ENCODE data around the gene PTPRK. TPM values are rescaled to one million over a fixed set of nuclear protein-coding genes. Genes with fewer than 3 reads are reported as not detected.

Gene PTPRK
- total RNA-seq, 2 donors from 2014 or later, result 3.2 to 5.1 TPM

DNA sequence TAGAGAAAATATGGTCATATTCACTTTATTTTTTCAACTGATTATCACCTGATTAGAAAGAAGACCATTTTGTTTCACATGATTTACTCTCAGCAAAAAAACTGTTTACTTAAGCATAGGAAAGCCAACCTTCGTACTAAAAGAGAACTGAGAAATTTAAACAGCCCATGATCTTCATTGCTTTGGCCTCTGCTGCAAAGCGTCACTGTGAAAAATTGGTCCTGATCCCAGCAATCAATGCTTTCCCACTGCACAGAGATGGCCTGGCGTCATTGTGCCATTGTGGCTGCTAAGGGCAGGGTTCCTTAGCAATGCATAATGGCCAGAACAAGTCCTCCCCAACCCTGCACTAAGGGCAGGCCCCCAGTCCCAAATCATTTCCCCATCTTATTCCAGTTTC, 599.6 kb downstream of the PTPRK start:
- H3K9me3 Mint-ChIP-seq, result peaks cover 1 to 11% of the 10 kb centered on the region in 2 donors
- no peak overlapping the region for H3K27ac Mint-ChIP-seq
- DNase-seq (ENCODE audit: low spot score in 2 of 2), result no peak
- peaks cover 2 to 23% of the 10 kb centered on the region in 2 donors for H3K36me3 Mint-ChIP-seq
- no peak for ATAC-seq

Measured in activated naive CD4-positive, alpha-beta T cell treated with anti-CD3 and anti-CD28 coated beads, Interleukin-2, amount 50 U/mL, for 72 hours (primary cell).